Panc1 (cell line): ENCODE data around the gene TMSB15C. TPM values are rescaled to one million over a fixed set of nuclear protein-coding genes. Genes with fewer than 3 reads are reported as not detected.

Source experiments
- ATAC-seq: fragments of 200-7000 bp; cut with Tn5 transposase; 2 replicates; pipeline ENCODE4 v1.9.1; 2020; ENCODE audit warnings: mild to moderate bottlenecking, moderate library complexity
- BruUV-seq: library from RNA; stranded (reverse); fragments of 400-500 nt; replicated peaks from 2 replicates; lab custom pipeline; 2021; lab: Mats Ljungman, UMichigan
- CTCF ChIA-PET: fragments of 300-600 bp; sonication (Branson Sonifier 250); formaldehyde crosslinking; loops from one replicate; lab custom pipeline; 2022; ENCODE audit warnings: antibody characterized with exemption; lab: Charles Lee
- POLR2A ChIA-PET: fragments of 300-600 bp; sonication (Branson Sonifier 250); formaldehyde crosslinking; loops from one replicate; lab custom pipeline; 2022; ENCODE audit warnings: antibody characterized with exemption; lab: Charles Lee
- DNase-seq: peaks from one replicate; pipeline ENCODE4 v3.0.0-alpha.2; 2010; ENCODE audit warnings: low read depth, low spot score
- H3K27ac ChIP-seq: 2 replicates; pipeline ENCODE4 v1.5.1; 2011; ENCODE audit warnings: mild to moderate bottlenecking, low read length, inconsistent platforms
- H3K27me3 ChIP-seq: fragments of 200-500 bp; sonication (Bioruptor generic); 2 replicates; pipeline ENCODE4 v1.6.0; 2014; ENCODE audit warnings: low read length, inconsistent platforms; ENCODE audit not compliant: control insufficient read depth, insufficient read depth
- H3K36me3 ChIP-seq: fragments of 200-500 bp; sonication (Bioruptor generic); 2 replicates; pipeline ENCODE4 v1.5.1; 2014; ENCODE audit warnings: inconsistent platforms, mild to moderate bottlenecking, low read length, moderate library complexity; ENCODE audit not compliant: control insufficient read depth, insufficient read depth
- H3K4me1 ChIP-seq: 2 replicates; pipeline ENCODE4 v1.5.1; 2011; ENCODE audit warnings: inconsistent platforms, mild to moderate bottlenecking, low read length, moderate library complexity; ENCODE audit not compliant: control insufficient read depth, insufficient read depth
- H3K4me3 ChIP-seq, 2 experiments: 2 replicates each; pipeline ENCODE4 v1.5.1; 2011 to 2012; ENCODE audit warnings: low read depth in 2 of 2, low read length in 2 of 2, mild to moderate bottlenecking in 2 of 2, inconsistent platforms in 1 of 2, moderate library complexity in 1 of 2
- H3K9me3 ChIP-seq: fragments of 200-500 bp; sonication (Bioruptor generic); 2 replicates; pipeline ENCODE4 v1.5.1; 2014; ENCODE audit warnings: low read depth, mild to moderate bottlenecking, inconsistent platforms, low read length, moderate library complexity; ENCODE audit not compliant: control insufficient read depth, insufficient read depth
- POLR2AphosphoS5 ChIP-seq: IDR thresholded peaks from 2 replicates; pipeline ENCODE4 v1.6.1; 2012; ENCODE audit warnings: mild to moderate bottlenecking, low read depth, low read length, moderate library complexity
- SIN3A ChIP-seq: IDR thresholded peaks from 2 replicates; pipeline ENCODE4 v1.6.1; 2012; ENCODE audit warnings: low read depth, mild to moderate bottlenecking, low read length, moderate library complexity, borderline replicate concordance; ENCODE audit not compliant: insufficient read depth
- TCF7L2 ChIP-seq: IDR thresholded peaks from 2 replicates; pipeline ENCODE4 v1.6.1; 2011; ENCODE audit warnings: mild to moderate bottlenecking, low read depth, low read length, inconsistent platforms
- in situ Hi-C: cut with HindIII; loops from 2 replicates; pipeline ENCODE4 v1.10.0; 2016; ENCODE audit warnings: low sequenced_read_pairs, low pct_unique_long_range_greater_than_20kb
- intact Hi-C: fragments of 100-400 bp; cut with micrococcal nuclease; formaldehyde crosslinking; loops from one replicate; pipeline ENCODE4 v1.10.0; 2022; ENCODE audit not compliant: unreplicated experiment
- total RNA-seq: library from RNA; stranded (reverse); gene quantifications from one replicate; pipeline ENCODE4 v1.2.1, GENCODE V29; 2021; ENCODE audit not compliant: unreplicated experiment
- TF ChIP-seq, protein P1 (sequence below): fragments of 450-650 bp; IDR thresholded peaks from 2 replicates; pipeline ENCODE4 v1.5.1; 2017; ENCODE audit warnings: mild to moderate bottlenecking
- TF ChIP-seq, protein P2 (sequence below), 2 experiments: IDR thresholded peaks; 2 replicates each; pipeline ENCODE4 v1.6.1; 2011 to 2012; ENCODE audit warnings: low read depth in 2 of 2, control low read depth in 1 of 2, low read length in 1 of 2, mild to moderate bottlenecking in 1 of 2, moderate library complexity in 1 of 2; ENCODE audit not compliant: insufficient read depth in 1 of 2

The TMSB15C gene
- total RNA-seq, 1 experiment from 2014 or later, result 2.1 TPM

DNA sequence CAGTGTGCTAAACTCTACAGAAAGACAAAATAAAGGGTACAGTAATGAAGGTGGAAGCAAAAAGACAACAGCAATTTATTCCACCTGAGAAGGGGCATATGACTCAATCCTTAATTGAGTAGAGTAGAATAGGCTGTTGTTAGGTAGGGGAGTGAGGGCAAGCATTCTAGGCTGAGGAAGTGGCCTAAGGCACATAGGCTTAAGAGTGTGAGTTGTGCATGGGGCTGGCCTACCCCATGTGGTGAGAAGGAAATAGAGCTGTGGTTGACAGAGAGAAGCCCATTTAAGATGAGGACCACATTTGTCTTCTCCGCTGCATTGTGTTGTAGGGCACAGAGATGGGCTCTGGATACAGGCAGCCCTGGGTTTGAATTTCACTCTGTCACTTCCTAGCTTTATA, 32.9 kb upstream of the TMSB15C start:
- no TSS peak for BruUV-seq
- in situ Hi-C loops, result no loop called here
- H3K4me3 ChIP-seq, result no peak overlapping the region
- H3K27me3 ChIP-seq, result peaks cover 25% of the 10 kb centered on the region
- DNase-seq (no peak), ATAC-seq (no peak)
- ChIA-PET CTCF (no interaction called here), POLR2A (no interaction called here)
- TF ChIP-seq POLR2AphosphoS5 (no peak), TCF7L2 (no peak), SIN3A (no peak)
- TF ChIP-seq, protein P1, sequence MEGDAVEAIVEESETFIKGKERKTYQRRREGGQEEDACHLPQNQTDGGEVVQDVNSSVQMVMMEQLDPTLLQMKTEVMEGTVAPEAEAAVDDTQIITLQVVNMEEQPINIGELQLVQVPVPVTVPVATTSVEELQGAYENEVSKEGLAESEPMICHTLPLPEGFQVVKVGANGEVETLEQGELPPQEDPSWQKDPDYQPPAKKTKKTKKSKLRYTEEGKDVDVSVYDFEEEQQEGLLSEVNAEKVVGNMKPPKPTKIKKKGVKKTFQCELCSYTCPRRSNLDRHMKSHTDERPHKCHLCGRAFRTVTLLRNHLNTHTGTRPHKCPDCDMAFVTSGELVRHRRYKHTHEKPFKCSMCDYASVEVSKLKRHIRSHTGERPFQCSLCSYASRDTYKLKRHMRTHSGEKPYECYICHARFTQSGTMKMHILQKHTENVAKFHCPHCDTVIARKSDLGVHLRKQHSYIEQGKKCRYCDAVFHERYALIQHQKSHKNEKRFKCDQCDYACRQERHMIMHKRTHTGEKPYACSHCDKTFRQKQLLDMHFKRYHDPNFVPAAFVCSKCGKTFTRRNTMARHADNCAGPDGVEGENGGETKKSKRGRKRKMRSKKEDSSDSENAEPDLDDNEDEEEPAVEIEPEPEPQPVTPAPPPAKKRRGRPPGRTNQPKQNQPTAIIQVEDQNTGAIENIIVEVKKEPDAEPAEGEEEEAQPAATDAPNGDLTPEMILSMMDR, result no peak
- TF ChIP-seq, protein P2, sequence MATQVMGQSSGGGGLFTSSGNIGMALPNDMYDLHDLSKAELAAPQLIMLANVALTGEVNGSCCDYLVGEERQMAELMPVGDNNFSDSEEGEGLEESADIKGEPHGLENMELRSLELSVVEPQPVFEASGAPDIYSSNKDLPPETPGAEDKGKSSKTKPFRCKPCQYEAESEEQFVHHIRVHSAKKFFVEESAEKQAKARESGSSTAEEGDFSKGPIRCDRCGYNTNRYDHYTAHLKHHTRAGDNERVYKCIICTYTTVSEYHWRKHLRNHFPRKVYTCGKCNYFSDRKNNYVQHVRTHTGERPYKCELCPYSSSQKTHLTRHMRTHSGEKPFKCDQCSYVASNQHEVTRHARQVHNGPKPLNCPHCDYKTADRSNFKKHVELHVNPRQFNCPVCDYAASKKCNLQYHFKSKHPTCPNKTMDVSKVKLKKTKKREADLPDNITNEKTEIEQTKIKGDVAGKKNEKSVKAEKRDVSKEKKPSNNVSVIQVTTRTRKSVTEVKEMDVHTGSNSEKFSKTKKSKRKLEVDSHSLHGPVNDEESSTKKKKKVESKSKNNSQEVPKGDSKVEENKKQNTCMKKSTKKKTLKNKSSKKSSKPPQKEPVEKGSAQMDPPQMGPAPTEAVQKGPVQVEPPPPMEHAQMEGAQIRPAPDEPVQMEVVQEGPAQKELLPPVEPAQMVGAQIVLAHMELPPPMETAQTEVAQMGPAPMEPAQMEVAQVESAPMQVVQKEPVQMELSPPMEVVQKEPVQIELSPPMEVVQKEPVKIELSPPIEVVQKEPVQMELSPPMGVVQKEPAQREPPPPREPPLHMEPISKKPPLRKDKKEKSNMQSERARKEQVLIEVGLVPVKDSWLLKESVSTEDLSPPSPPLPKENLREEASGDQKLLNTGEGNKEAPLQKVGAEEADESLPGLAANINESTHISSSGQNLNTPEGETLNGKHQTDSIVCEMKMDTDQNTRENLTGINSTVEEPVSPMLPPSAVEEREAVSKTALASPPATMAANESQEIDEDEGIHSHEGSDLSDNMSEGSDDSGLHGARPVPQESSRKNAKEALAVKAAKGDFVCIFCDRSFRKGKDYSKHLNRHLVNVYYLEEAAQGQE (IDR thresholded peaks at IDR 0.05; ENCODE audit: insufficient read depth in 1 of 2, low read depth in 2 of 2, low read length in 1 of 2), result no peak
- no peaks in the 10 kb centered on the region for H3K4me1 ChIP-seq
- no peak overlapping the region for H3K27ac ChIP-seq
- intact Hi-C loops, result no loop called here
- no peaks in the 10 kb centered on the region for H3K9me3 ChIP-seq
- no peaks in the 10 kb centered on the region for H3K36me3 ChIP-seq

DNA sequence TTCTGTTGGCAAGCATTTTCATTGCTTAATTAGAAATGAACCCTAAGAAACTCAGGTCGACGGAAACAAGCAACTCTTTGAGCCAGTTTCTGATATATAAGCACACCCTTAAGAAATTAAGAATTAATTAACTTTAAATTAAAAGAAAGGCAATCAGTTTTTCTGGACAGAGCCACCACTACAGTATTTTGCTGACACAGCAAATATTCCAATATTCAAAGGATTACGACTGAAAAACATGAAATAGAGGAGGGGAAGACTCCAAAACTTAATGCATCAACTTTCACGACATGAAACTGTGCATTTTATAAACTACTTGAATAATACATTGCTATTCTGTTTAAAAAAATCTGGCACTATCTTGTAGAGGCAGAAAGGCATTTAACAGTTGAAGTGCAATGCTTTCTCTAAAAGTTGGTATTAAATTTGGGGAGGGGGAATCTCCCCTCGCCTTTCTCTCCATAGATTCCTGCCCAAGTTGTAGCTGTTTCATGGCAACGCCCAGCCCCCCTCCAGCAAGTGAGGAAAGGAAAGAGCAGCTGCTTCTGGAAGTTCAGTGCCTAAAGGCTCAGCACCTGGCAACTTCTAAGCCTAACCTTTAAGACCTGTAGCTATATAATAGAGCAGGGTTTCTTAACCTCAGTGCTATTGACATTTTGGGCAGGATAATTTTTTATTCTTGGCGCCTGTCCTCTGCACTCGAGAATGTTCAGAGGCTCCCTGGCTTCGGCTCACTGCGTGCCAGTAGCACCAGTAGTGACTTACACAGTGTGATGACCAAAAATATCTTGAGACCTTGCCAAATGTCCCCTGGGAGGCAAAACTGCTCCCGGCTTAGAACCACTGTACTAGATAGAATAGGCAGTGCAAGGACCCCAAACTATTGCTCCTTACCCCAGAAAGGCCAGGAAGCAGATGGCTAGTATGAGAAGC, 29.6 kb upstream of the TMSB15C start:
- POLR2A ChIA-PET, result no interaction called here
- Histone ChIP-seq H3K4me1 (no peaks in the 10 kb centered on the region), H3K36me3 (no peaks in the 10 kb centered on the region), H3K27me3 (peaks cover 17% of the 10 kb centered on the region), H3K4me3 (no peak overlapping the region), H3K27ac (no peak overlapping the region), H3K9me3 (no peaks in the 10 kb centered on the region)
- BruUV-seq, result no TSS peak
- CTCF ChIA-PET, result no interaction called here
- ATAC-seq (no peak), DNase-seq (no peak)
- in situ Hi-C loops, result no loop called here
- intact Hi-C loops, result no loop called here
- TF ChIP-seq, protein P2 (IDR thresholded peaks at IDR 0.05; ENCODE audit: insufficient read depth in 1 of 2, low read depth in 2 of 2, low read length in 1 of 2), result no peak
- TF ChIP-seq, protein P1, result no peak
- TF ChIP-seq TCF7L2, result no peak
- TF ChIP-seq SIN3A, result no peak
- no peak for TF ChIP-seq POLR2AphosphoS5
